ENCODE results near the gene NAP1L5.

NAP1L5 gene

GRCh38 chr4:88725986-88726385 is 28.4 kb upstream of the NAP1L5 start:
- TF ChIP-seq, protein P1, sequence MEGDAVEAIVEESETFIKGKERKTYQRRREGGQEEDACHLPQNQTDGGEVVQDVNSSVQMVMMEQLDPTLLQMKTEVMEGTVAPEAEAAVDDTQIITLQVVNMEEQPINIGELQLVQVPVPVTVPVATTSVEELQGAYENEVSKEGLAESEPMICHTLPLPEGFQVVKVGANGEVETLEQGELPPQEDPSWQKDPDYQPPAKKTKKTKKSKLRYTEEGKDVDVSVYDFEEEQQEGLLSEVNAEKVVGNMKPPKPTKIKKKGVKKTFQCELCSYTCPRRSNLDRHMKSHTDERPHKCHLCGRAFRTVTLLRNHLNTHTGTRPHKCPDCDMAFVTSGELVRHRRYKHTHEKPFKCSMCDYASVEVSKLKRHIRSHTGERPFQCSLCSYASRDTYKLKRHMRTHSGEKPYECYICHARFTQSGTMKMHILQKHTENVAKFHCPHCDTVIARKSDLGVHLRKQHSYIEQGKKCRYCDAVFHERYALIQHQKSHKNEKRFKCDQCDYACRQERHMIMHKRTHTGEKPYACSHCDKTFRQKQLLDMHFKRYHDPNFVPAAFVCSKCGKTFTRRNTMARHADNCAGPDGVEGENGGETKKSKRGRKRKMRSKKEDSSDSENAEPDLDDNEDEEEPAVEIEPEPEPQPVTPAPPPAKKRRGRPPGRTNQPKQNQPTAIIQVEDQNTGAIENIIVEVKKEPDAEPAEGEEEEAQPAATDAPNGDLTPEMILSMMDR (conservative IDR thresholded peaks at IDR 0.05; ENCODE audit: control insufficient read depth, insufficient read depth, low read depth, low read length), result no peak
- no peak overlapping the region for H3K4me3 ChIP-seq (ENCODE audit: control insufficient read depth, low read depth, low read length)
- DNase-seq (ENCODE audit: low read depth), result peak; percentile 28

- no peak overlapping the region for H3K4me3 ChIP-seq (ENCODE audit: control insufficient read depth, low read depth, low read length)
- DNase-seq (ENCODE audit: low read depth), result no peak
- TF ChIP-seq, protein P1 (conservative IDR thresholded peaks at IDR 0.05; ENCODE audit: control insufficient read depth, insufficient read depth, low read depth, low read length), result no peak
Measured at GRCh38 chr4:88725143-88725542, 27.5 kb upstream of the NAP1L5 start.

DNA sequence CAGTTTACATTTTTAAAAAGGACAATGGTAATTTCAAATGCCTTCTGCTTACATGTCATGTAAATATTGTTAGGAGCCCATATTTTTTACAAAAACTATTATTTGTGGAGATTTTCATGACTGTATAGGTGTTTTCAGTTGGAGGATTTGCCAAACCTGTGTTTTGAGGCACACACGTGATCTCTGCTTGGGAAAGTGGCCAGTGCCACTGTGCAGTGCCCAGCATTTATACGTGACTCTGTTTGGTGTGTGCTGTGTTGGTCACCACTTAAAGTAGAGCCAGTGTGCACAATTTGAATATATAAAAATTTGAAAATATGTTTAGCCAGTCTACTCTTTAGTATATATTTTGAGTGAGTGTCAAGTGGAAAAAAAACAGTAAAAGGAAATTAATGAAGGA is 26.8 kb upstream of the NAP1L5 start:
- H3K4me3 ChIP-seq (ENCODE audit: control insufficient read depth, low read depth, low read length), result no peak overlapping the region
- TF ChIP-seq, protein P1 (conservative IDR thresholded peaks at IDR 0.05; ENCODE audit: control insufficient read depth, insufficient read depth, low read depth, low read length), result no peak
- DNase-seq (ENCODE audit: low read depth), result no peak

- TF ChIP-seq, protein P1 (conservative IDR thresholded peaks at IDR 0.05; ENCODE audit: control insufficient read depth, insufficient read depth, low read depth, low read length), result no peak
- DNase-seq (ENCODE audit: low read depth), result no peak
- H3K4me3 ChIP-seq (ENCODE audit: control insufficient read depth, low read depth, low read length), result no peak overlapping the region
Measured at GRCh38 chr4:88722828-88723227, 25.2 kb upstream of the NAP1L5 start.

GRCh38 chr4:88722276-88722780 is 24.7 kb upstream of the NAP1L5 start:
- TF ChIP-seq, protein P1 (conservative IDR thresholded peaks at IDR 0.05; ENCODE audit: control insufficient read depth, insufficient read depth, low read depth, low read length), result no peak
- no peak for DNase-seq (ENCODE audit: low read depth)
- no peak overlapping the region for H3K4me3 ChIP-seq (ENCODE audit: control insufficient read depth, low read depth, low read length)

- no peak overlapping the region for H3K4me3 ChIP-seq (ENCODE audit: control insufficient read depth, low read depth, low read length)
- peak; percentile 58 for DNase-seq (ENCODE audit: low read depth)
- TF ChIP-seq, protein P1 (conservative IDR thresholded peaks at IDR 0.05; ENCODE audit: control insufficient read depth, insufficient read depth, low read depth, low read length), result no peak
Measured at GRCh38 chr4:88720451-88721428, 23.1 kb upstream of the NAP1L5 start.

All from fibroblast of mammary gland (primary cell).